ENCODE results near the gene PCDH1.

DNA sequence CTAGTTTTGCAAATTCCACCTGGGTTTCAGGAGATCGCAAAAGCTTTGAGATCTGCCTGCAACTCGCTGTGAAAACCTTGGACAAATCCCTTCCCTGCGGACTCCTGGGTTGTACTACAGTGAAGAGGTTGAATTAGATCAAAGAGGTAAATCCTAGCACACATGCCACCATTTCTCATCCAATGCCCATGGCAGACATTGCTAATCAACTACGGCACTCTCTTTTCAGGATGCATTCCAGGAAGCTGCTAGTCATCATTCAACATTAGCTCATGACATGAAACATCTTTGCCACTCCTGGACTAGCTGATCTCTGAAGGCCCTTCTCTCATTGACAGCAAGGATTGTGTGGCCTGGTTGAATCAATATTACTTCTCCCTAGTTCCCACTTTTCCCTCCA is 46.1 kb downstream of the PCDH1 start:
- TF ChIP-seq, protein P1, sequence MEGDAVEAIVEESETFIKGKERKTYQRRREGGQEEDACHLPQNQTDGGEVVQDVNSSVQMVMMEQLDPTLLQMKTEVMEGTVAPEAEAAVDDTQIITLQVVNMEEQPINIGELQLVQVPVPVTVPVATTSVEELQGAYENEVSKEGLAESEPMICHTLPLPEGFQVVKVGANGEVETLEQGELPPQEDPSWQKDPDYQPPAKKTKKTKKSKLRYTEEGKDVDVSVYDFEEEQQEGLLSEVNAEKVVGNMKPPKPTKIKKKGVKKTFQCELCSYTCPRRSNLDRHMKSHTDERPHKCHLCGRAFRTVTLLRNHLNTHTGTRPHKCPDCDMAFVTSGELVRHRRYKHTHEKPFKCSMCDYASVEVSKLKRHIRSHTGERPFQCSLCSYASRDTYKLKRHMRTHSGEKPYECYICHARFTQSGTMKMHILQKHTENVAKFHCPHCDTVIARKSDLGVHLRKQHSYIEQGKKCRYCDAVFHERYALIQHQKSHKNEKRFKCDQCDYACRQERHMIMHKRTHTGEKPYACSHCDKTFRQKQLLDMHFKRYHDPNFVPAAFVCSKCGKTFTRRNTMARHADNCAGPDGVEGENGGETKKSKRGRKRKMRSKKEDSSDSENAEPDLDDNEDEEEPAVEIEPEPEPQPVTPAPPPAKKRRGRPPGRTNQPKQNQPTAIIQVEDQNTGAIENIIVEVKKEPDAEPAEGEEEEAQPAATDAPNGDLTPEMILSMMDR (IDR thresholded peaks at IDR 0.05; ENCODE audit: extremely low read depth in 1 of 2, insufficient read depth in 1 of 2, low read depth in 1 of 2, low read length in 2 of 2): no peak
- TF ChIP-seq GATA2 (IDR thresholded peaks at IDR 0.05; ENCODE audit: insufficient read depth, insufficient read length, low read depth, low read length) (no peak), POLR2AphosphoS5 (IDR thresholded peaks at IDR 0.05; ENCODE audit: insufficient read depth, low read depth, low read length) (no peak), MYC (IDR thresholded peaks at IDR 0.05; ENCODE audit: low read depth, low read length) (no peak), JUN (IDR thresholded peaks at IDR 0.05; ENCODE audit: borderline replicate concordance, insufficient read depth, insufficient read length, low read depth) (no peak), EZH2 (IDR thresholded peaks at IDR 0.05; ENCODE audit: borderline replicate concordance, low read depth, low read length, severe bottlenecking) (no peak), FOS (IDR thresholded peaks at IDR 0.05; ENCODE audit: borderline replicate concordance, insufficient read depth, low read length) (no peak)
